ENCODE results near the gene CTNNA2. TPM values are rescaled to one million over a fixed set of nuclear protein-coding genes. Genes with fewer than 3 reads are reported as not detected.

Gene CTNNA2
- total RNA-seq, 1 experiment from 2014 or later, result not detected

- no peaks in the 10 kb centered on the region for H3K9me3 ChIP-seq (ENCODE audit: insufficient read depth, low read depth)
- H4K20me1 ChIP-seq (ENCODE audit: insufficient read depth), result no peaks in the 10 kb centered on the region
- H3K36me3 ChIP-seq (ENCODE audit: low read depth), result no peaks in the 10 kb centered on the region
- H3F3A ChIP-seq (ENCODE audit: insufficient read depth, low read depth), result no peaks in the 10 kb centered on the region
- H2AFZ ChIP-seq, result no peak overlapping the region
- H3K4me3 ChIP-seq, result no peak overlapping the region
- no TSS peak for BruUV-seq (replicated peaks)
- no peaks in the 10 kb centered on the region for H3K79me2 ChIP-seq (ENCODE audit: low read depth)
- H3K9me2 ChIP-seq (ENCODE audit: insufficient read depth), result no peaks in the 10 kb centered on the region
- no peak for TF ChIP-seq CTCF (conservative IDR thresholded peaks at IDR 0.05)
- no peak for TF ChIP-seq EZH2 (IDR thresholded peaks at IDR 0.05; ENCODE audit: low read depth)
- POLR2A ChIA-PET (ENCODE audit: unreplicated experiment), result no interaction called here
- no peak for DNase-seq
- no peaks in the 10 kb centered on the region for H3K27me3 ChIP-seq (ENCODE audit: insufficient read depth, low read depth)
- CTCF ChIA-PET, result no interaction called here
- H3K4me1 ChIP-seq (replicated peaks; ENCODE audit: insufficient read depth), result no peaks in the 10 kb centered on the region
- H3K27ac ChIP-seq, result no peak overlapping the region
- no peak overlapping the region for H3K4me2 ChIP-seq
- intact Hi-C loops (cut with micrococcal nuclease; ENCODE audit: unreplicated experiment), result no loop called here
These were observed 109.7 kb downstream of the CTNNA2 start for GRCh38 chr2:79622508-79622907.

DNA sequence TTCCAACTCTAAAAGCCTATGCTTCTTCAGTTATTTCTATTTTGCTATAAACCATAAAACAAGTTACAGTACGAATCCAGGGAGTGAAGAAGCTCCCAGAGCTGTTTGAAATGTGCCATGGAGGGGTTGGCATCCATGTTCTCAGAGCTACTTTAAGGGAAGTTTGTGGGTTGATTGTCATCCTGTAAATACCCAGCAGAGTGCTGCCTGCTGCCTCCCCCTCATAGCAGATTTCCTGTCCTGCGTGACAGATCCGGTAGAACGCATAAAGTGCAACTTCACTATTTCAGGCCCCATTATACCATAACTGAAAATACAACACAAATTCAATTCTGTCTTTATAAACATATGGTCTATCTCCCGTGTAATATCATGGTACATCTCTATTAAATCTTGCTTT, 114.4 kb downstream of the CTNNA2 start:
- Histone ChIP-seq H3K4me1 (replicated peaks; ENCODE audit: insufficient read depth) (no peaks in the 10 kb centered on the region), H3K36me3 (ENCODE audit: low read depth) (no peaks in the 10 kb centered on the region), H3K27me3 (ENCODE audit: insufficient read depth, low read depth) (no peaks in the 10 kb centered on the region), H3K79me2 (ENCODE audit: low read depth) (no peaks in the 10 kb centered on the region), H3K4me2 (no peak overlapping the region), H3K9me2 (ENCODE audit: insufficient read depth) (no peaks in the 10 kb centered on the region), H3K4me3 (no peak overlapping the region), H4K20me1 (ENCODE audit: insufficient read depth) (no peaks in the 10 kb centered on the region), H3K27ac (no peak overlapping the region), H3K9me3 (ENCODE audit: insufficient read depth, low read depth) (no peaks in the 10 kb centered on the region), H3F3A (ENCODE audit: insufficient read depth, low read depth) (no peaks in the 10 kb centered on the region), H2AFZ (no peak overlapping the region)
- TF ChIP-seq EZH2 (IDR thresholded peaks at IDR 0.05; ENCODE audit: low read depth) (no peak), CTCF (conservative IDR thresholded peaks at IDR 0.05) (no peak)
- POLR2A ChIA-PET (ENCODE audit: unreplicated experiment), result no interaction called here
- no peak for DNase-seq
- intact Hi-C loops (cut with micrococcal nuclease; ENCODE audit: unreplicated experiment), result no loop called here
- BruUV-seq (replicated peaks), result no TSS peak
- CTCF ChIA-PET, result no interaction called here

GRCh38 chr2:79630060-79630459, 117.2 kb downstream of the CTNNA2 start:
- CTCF ChIA-PET, result no interaction called here
- Histone ChIP-seq H3K4me3 (no peak overlapping the region), H3K27ac (no peak overlapping the region), H3F3A (ENCODE audit: insufficient read depth, low read depth) (no peaks in the 10 kb centered on the region), H3K79me2 (ENCODE audit: low read depth) (no peaks in the 10 kb centered on the region), H3K9me2 (ENCODE audit: insufficient read depth) (no peaks in the 10 kb centered on the region), H2AFZ (no peak overlapping the region), H3K4me1 (replicated peaks; ENCODE audit: insufficient read depth) (no peaks in the 10 kb centered on the region), H3K4me2 (no peak overlapping the region), H3K27me3 (ENCODE audit: insufficient read depth, low read depth) (peaks cover 5% of the 10 kb centered on the region; the same call in 1 of the 2 replicates), H4K20me1 (ENCODE audit: insufficient read depth) (no peaks in the 10 kb centered on the region), H3K36me3 (ENCODE audit: low read depth) (no peaks in the 10 kb centered on the region), H3K9me3 (ENCODE audit: insufficient read depth, low read depth) (no peaks in the 10 kb centered on the region)
- intact Hi-C loops (cut with micrococcal nuclease; ENCODE audit: unreplicated experiment), result no loop called here
- BruUV-seq (replicated peaks), result no TSS peak
- no peak for TF ChIP-seq CTCF (conservative IDR thresholded peaks at IDR 0.05)
- TF ChIP-seq EZH2 (IDR thresholded peaks at IDR 0.05; ENCODE audit: low read depth), result no peak
- POLR2A ChIA-PET (ENCODE audit: unreplicated experiment), result no interaction called here
- DNase-seq, result no peak

Measured in PC-9 (cell line).